Ascending aorta (tissue), 2 donors: Measurements from ENCODE around the gene MAEA. TPM values are rescaled to one million over a fixed set of nuclear protein-coding genes. Genes with fewer than 3 reads are reported as not detected.

Experiments
- DNase-seq, 2 donors: peaks; one replicate each; pipeline ENCODE4 v3.0.0-alpha.2; 2019; ENCODE audit warnings: low spot score in 2 of 2
- H3K27ac ChIP-seq, 2 donors: fragments of 200-600 bp; sonication (generic); one replicate each; pipeline ENCODE4 v1.5.1; 2016 to 2017; ENCODE audit warnings: mild to moderate bottlenecking in 1 of 2
- H3K27me3 ChIP-seq: fragments of 200-600 bp; sonication (generic); one replicate; pipeline ENCODE4 v1.5.1; 2017
- H3K36me3 ChIP-seq, 2 donors: fragments of 200-600 bp; sonication (generic); one replicate each; pipeline ENCODE4 v1.5.1; 2016
- H3K4me1 ChIP-seq, 2 donors: fragments of 200-600 bp; sonication (generic); one replicate each; pipeline ENCODE4 v1.5.1; 2016 to 2017; ENCODE audit warnings: mild to moderate bottlenecking in 1 of 2
- H3K4me3 ChIP-seq, 2 donors: fragments of 200-600 bp; sonication (generic); one replicate each; pipeline ENCODE4 v1.5.1; 2016 to 2017; ENCODE audit warnings: mild to moderate bottlenecking in 1 of 2
- H3K9me3 ChIP-seq, 2 donors: fragments of 200-600 bp; sonication (generic); one replicate each; pipeline ENCODE4 v1.5.1; 2016
- intact Hi-C: fragments of 100-400 bp; cut with DNase I; formaldehyde crosslinking; loops from one replicate; pipeline ENCODE4 v1.15.1; 2023
- total RNA-seq: library from RNA; depleted of rRNA; stranded (reverse); fragments of >200 nt; gene quantifications from one replicate; pipeline ENCODE4 v1.1.0, GENCODE V29; 2016
- TF ChIP-seq, protein P1 (sequence below), 3 experiments: fragments of 200-600 bp in 2 of 3; fragments of 450-650 bp in 1 of 3; sonication (generic) in 2 of 3; IDR thresholded peaks; one replicate each; pipeline ENCODE4 v1.5.1; 2016 to 2019; ENCODE audit warnings: antibody characterized with exemption in 3 of 3, mild to moderate bottlenecking in 1 of 3, moderate library complexity in 1 of 3

The MAEA gene
- total RNA-seq, 1 donor from 2014 or later: 56.3 TPM

DNA sequence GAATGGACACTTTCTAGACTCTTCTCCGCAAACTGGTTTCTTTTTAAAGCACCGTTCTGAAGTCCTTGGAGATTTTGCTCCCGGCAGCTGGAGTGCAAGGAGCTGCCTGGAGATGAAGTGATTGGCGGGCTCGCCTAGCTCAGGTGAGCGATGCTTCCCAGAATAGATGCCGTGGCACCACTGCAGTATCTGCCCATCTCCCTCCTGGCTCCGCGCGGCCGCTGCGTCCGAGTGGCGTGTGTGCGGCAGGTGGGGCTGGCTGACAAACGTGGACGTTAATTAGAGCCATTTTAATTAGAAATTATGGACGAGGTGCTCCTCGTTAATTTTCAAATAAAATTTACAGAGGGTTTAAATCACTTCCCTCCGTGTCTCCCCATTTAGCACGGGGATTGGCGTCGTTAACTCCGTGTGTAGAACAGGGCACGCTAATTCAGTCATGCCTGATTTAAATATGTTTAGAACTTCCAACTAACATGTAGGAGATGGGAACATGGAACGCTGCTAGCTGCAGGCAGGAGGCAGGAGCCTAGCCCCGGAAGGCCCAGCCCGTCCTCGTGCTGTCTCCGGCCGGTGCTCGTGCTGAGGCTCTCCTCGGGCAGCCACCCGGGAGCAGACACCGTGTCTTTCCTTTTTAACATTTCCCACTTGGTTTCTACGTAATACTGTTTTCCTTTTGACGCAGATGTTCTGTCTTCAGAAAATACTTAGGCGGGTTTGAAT, 68.9 kb downstream of the MAEA start:
- Histone ChIP-seq H3K27ac (no peak overlapping the region), H3K27me3 (no peaks in the 10 kb centered on the region), H3K9me3 (no peaks in the 10 kb centered on the region), H3K36me3 (peaks cover 8 to 28% of the 10 kb centered on the region in 2 donors), H3K4me3 (no peak overlapping the region), H3K4me1 (peaks cover 0 to 3% of the 10 kb centered on the region in 2 donors)
- TF ChIP-seq, protein P1, sequence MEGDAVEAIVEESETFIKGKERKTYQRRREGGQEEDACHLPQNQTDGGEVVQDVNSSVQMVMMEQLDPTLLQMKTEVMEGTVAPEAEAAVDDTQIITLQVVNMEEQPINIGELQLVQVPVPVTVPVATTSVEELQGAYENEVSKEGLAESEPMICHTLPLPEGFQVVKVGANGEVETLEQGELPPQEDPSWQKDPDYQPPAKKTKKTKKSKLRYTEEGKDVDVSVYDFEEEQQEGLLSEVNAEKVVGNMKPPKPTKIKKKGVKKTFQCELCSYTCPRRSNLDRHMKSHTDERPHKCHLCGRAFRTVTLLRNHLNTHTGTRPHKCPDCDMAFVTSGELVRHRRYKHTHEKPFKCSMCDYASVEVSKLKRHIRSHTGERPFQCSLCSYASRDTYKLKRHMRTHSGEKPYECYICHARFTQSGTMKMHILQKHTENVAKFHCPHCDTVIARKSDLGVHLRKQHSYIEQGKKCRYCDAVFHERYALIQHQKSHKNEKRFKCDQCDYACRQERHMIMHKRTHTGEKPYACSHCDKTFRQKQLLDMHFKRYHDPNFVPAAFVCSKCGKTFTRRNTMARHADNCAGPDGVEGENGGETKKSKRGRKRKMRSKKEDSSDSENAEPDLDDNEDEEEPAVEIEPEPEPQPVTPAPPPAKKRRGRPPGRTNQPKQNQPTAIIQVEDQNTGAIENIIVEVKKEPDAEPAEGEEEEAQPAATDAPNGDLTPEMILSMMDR (IDR thresholded peaks at IDR 0.05): no peak
- DNase-seq: no peak
- intact Hi-C loops: no loop called here

DNA sequence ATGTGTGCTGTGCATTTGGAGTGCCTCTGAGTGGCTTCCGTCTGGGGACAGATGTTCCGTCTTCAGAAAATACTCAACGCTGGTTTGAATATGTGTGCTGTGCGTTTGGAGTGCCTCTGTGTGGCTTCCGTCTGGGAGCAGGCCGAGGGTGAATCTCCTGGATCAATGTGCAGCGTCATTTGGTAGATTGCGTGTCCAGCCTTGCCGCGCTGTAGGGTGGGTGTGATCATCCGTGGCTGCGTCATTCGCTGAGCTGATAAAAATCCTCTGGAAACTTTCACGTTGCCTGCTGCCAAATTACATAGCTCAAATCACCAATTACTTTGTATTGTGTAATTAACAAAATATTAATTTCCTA, 69.4 kb downstream of the MAEA start:
- intact Hi-C loops: no loop called here
- H3K4me1 ChIP-seq: peaks cover 0 to 3% of the 10 kb centered on the region in 2 donors
- H3K36me3 ChIP-seq: peaks cover 8 to 23% of the 10 kb centered on the region in 2 donors

DNA sequence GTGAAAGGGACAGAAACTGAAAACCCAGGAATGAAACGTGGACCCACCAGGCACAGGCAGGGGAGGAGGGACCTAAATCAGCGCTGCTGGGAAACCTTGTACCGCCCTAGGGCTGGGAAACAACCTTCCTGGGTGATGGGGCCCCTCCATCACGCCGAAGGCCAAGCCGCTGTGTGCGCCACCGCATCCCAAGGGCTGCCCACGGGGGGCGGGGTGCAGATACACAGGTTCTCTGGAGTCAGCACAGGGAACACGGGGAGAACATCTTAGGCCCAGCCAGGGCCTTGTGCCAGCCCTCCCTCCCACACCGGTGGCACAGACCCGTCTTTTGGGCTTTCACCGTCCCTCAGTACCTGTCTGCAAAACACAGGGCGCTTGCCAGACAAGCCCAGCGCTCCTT, 70.3 kb downstream of the MAEA start:
- no peak for DNase-seq
- Histone ChIP-seq H3K4me3 (no peak overlapping the region), H3K27me3 (no peaks in the 10 kb centered on the region), H3K27ac (no peak overlapping the region), H3K9me3 (no peaks in the 10 kb centered on the region), H3K4me1 (peaks cover 0 to 3% of the 10 kb centered on the region in 2 donors), H3K36me3 (peaks cover 4 to 15% of the 10 kb centered on the region in 2 donors)
- intact Hi-C loops: no loop called here
- TF ChIP-seq, protein P1 (IDR thresholded peaks at IDR 0.05): no peak

More for the DNA sequence above, 69.4 kb downstream of the MAEA start:
- no peaks in the 10 kb centered on the region for H3K9me3 ChIP-seq
- no peak overlapping the region for H3K4me3 ChIP-seq
- H3K27ac ChIP-seq: no peak overlapping the region
- TF ChIP-seq, protein P1 (IDR thresholded peaks at IDR 0.05): no peak
- no peaks in the 10 kb centered on the region for H3K27me3 ChIP-seq
- no peak for DNase-seq

- TF ChIP-seq, protein P1 (IDR thresholded peaks at IDR 0.05): no peak
- H3K27ac ChIP-seq: no peak overlapping the region
- no peak overlapping the region for H3K4me3 ChIP-seq
- peaks cover 0 to 8% of the 10 kb centered on the region in 2 donors for H3K36me3 ChIP-seq
- intact Hi-C loops: no loop called here
- H3K27me3 ChIP-seq: no peaks in the 10 kb centered on the region
- peaks cover 0 to 3% of the 10 kb centered on the region in 2 donors for H3K4me1 ChIP-seq
- H3K9me3 ChIP-seq: no peaks in the 10 kb centered on the region
- no peak for DNase-seq
These were observed 71.0 kb downstream of the MAEA start for GRCh38 chr4:1360423-1361283.

DNA sequence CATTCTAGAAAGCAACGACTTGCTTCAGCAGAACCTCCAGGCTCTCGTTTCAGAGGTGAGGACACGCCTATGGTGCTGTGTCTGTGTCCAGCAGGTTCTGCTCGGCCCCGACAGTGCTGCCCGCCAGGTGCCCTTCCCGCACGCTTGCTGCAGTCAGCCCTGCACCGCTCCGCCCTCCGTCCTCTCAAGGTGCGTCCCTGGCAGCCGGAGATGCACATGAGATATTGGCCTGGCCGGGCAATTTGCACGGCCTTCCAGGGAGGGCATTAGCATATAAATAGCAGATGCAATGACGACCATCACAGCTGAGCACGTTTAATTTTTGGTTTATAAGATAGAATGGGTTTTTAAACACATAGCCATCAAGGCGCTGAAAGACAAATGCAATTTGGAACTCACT, 71.7 kb downstream of the MAEA start:
- Histone ChIP-seq H3K9me3 (no peaks in the 10 kb centered on the region), H3K27ac (no peak overlapping the region), H3K36me3 (peaks cover 4 to 8% of the 10 kb centered on the region in 2 donors), H3K4me1 (peaks cover 0 to 3% of the 10 kb centered on the region in 2 donors), H3K4me3 (no peak overlapping the region), H3K27me3 (no peaks in the 10 kb centered on the region)
- intact Hi-C loops: no loop called here
- TF ChIP-seq, protein P1 (IDR thresholded peaks at IDR 0.05): no peak
- no peak for DNase-seq
